ENCODE results near the gene CYP2C18.
"Not testable (repeated sequence)": the region's sequence is repeated elsewhere in the genome, so short reads cannot be mapped to it uniquely, and the experiment has no call there.

Gene CYP2C18

DNA sequence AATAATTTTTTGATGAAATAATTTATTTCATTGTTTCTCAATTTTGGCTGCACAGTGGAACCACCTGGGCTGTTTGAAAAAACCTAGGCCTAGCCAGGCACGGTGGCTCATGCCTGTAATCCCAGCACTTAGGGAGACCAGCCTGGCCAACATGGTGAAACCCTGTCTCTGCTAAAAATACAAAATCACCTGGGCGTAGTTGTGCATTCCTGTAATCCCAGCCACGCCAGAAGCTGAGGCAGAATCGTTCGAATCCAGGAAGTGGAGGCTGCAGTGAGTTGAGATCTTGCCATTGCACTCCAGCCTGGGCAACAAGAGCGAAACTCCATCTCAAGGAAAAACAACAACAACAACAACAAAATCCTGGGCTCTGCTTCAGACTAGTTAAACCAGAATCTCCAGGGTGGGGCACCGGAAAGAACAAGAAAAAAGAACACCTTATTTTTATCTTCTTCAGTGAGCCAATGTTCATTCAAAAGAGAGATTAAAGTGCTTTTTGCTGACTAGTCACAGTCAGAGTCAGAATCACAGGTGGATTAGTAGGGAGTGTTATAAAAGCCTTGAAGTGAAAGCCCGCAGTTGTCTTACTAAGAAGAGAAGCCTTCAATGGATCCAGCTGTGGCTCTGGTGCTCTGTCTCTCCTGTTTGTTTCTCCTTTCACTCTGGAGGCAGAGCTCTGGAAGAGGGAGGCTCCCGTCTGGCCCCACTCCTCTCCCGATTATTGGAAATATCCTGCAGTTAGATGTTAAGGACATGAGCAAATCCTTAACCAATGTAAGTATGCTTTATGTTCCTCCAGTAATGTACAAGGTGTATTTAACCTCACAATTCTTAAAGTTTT, at the start of gene CYP2C18:
Gene CYP2C18, plus strand, starts transcription at position 516 of the 841 bp plus-strand sequence. Its CDS starts 91 bp downstream, at position 607.
- no peak for DNase-seq (ENCODE audit: low read depth in 4 of 4, low spot score in 1 of 4)

GRCh38 chr10:94638097-94638496, 45.4 kb upstream of the CYP2C18 start:
- not testable (repeated sequence) for DNase-seq (ENCODE audit: low read depth in 4 of 4, low spot score in 1 of 4)

GRCh38 chr10:94639902-94640301, 43.6 kb upstream of the CYP2C18 start:
- no peak for DNase-seq (ENCODE audit: low read depth in 4 of 4, low spot score in 1 of 4)

- no peak for DNase-seq (ENCODE audit: low read depth in 4 of 4, low spot score in 1 of 4)
Measured at GRCh38 chr10:94640562-94640961, 43.0 kb upstream of the CYP2C18 start.

- no peak for DNase-seq (ENCODE audit: low read depth in 4 of 4, low spot score in 1 of 4)
Measured at GRCh38 chr10:94641480-94641879, 42.0 kb upstream of the CYP2C18 start.

- no peak for DNase-seq (ENCODE audit: low read depth in 4 of 4, low spot score in 1 of 4)
Measured at GRCh38 chr10:94644352-94644751, 39.2 kb upstream of the CYP2C18 start.

DNA sequence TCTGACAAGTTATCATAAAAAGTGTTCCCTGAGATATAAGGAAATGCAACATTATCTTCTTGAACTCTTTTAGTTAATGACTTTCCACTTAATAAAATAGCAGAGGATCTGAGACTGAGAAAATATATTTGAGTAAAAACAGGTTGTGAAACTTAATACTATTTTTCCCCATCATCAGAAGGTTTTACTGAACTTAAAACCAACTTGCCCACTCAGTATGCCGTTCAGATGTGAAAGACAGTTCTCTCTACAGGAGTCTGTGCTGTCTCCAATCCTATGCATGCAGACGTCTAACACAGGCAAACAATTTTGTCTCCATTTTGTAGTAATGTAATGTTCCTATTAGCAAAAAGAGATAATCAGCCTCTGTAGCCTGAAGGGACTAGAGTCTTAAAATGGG, 38.2 kb upstream of the CYP2C18 start:
- no peak for DNase-seq (ENCODE audit: low read depth in 4 of 4, low spot score in 1 of 4)

DNA sequence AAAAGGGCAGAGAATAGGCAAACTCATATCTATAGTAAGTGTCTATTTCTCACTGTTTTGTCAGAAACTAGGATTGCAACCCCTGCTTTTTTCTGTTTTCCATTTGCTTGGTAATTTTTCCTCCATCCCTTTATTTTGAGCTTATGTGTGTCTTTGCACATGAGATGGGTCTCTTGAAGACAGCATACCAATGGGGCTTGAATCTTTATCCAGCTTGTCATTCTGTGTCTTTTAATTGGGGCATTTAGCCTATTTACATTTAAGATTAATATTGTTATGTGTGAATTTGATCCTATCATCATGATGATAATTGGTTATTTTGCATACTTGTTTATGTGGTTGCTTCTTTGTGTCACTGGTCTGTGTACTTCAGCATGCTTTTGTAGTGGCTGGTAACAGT, 28.3 kb upstream of the CYP2C18 start:
- DNase-seq (ENCODE audit: low read depth in 4 of 4, low spot score in 1 of 4): not testable (repeated sequence)

- not testable (repeated sequence) for DNase-seq (ENCODE audit: low read depth in 4 of 4, low spot score in 1 of 4)
Measured at GRCh38 chr10:94663061-94663460, 20.5 kb upstream of the CYP2C18 start.

GRCh38 chr10:94666391-94667102, 17.0 kb upstream of the CYP2C18 start:
- DNase-seq (ENCODE audit: low read depth in 4 of 4, low spot score in 1 of 4): no peak

GRCh38 chr10:94673614-94674321, 9.8 kb upstream of the CYP2C18 start:
- no peak for DNase-seq (ENCODE audit: low read depth in 4 of 4, low spot score in 1 of 4)

DNA sequence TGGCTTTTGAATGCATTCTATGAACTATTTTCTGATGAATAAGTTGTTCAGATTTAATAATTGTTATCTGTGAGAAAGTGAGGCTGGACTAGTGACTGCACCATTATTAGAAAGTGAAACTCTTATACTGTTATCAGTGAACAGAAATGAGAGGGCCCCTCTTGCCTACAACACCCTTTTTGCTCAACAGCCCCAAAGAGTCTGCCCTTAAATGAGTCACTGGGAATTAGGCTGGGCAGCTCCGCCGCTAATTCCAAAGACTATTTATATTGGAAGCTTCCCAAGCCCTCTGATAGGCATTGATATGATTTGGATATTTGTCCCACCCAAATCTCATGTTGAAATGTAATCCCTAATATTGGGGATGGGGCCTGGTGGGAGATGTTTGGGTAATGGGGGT, 7.0 kb upstream of the CYP2C18 start:
- no peak for DNase-seq (ENCODE audit: low read depth in 4 of 4, low spot score in 1 of 4)

DNA sequence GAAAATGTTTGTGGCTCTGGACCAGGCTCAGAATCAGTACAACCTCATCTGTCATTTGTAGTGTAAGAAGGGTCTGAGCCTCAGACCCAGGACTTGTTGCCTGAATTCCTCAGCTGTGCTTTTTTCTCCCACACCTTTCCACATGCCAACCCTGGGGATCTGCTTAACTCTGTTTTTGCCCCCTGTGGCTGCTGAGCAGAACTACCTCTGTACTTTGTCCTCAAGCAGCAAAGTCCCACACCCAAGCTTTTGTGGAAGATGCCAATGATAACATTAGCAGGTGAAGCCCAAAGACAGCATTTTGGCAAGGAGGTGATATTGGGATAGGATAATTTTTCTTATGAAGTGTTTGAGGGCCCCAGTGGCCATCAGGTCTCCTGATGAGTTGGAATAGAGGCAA, 5.8 kb upstream of the CYP2C18 start:
- DNase-seq (ENCODE audit: low read depth in 4 of 4, low spot score in 1 of 4): no peak

GRCh38 chr10:94678475-94678874, 5.1 kb upstream of the CYP2C18 start:
- no peak for DNase-seq (ENCODE audit: low read depth in 4 of 4, low spot score in 1 of 4)

DNA sequence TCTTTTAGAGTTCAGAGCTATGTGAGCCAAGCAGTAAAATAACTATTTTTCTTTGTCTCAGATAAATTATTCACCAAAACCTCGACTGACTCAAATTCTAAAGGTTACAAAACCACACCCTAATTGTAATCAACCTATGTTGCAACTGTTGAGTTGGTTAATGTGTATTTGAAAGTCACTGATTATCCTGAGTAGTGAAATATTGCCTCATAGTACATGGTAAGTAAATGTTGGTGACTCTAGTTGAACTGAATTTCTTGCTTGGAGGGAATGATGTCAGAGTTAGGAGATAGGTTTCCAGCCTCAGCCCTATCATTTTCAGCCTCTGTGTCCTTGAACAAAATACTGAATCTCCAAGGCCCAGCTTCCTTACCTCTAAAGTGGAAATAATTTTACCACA, 3.0 kb upstream of the CYP2C18 start:
- DNase-seq (ENCODE audit: low read depth in 4 of 4, low spot score in 1 of 4): no peak

GRCh38 chr10:94682636-94683035, 893 bp upstream of the CYP2C18 start:
- DNase-seq (ENCODE audit: low read depth in 4 of 4, low spot score in 1 of 4): not testable (repeated sequence)

DNA sequence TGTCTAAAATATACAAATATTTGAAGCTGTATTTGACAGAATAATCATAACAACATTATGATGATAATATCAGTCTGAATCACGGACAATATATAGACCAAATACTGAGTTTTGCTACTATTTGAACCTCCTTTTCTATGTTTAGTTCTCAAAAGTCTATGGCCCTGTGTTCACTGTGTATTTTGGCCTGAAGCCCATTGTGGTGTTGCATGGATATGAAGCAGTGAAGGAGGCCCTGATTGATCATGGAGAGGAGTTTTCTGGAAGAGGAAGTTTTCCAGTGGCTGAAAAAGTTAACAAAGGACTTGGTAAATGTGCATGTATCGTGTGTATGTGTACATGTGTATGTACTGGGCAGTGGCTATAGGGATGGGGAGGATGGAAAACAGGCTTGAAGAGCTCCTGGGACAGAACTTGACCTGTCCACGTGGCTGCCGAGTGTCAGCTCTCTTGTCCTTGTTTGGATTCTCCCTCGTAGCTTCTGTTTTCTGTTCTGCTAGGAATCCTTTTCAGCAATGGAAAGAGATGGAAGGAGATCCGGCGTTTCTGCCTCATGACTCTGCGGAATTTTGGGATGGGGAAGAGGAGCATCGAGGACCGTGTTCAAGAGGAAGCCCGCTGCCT, 4.2 kb downstream of the CYP2C18 start:
- no peak for DNase-seq (ENCODE audit: low read depth in 4 of 4, low spot score in 1 of 4)

- no peak for DNase-seq (ENCODE audit: low read depth in 4 of 4, low spot score in 1 of 4)
Measured at GRCh38 chr10:94706089-94706488, 22.6 kb downstream of the CYP2C18 start.

DNA sequence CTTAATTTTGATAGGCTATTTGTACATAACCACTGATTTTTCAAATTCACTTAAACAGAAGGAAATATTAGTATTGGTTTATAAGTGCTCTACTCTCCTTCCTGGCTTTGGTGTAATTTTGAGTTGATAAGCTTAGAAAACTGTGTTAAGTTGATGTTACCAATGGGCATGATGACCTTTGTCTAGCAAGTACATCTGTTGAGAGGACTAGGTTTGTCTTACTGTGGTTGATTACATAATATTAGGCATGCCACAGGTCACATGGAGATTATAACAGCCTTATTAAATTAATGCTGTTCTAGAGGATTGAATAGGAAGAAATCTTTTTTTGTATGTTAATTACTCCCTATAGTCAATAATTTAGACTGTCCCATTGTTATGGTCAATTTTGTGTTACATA, 27.0 kb downstream of the CYP2C18 start:
- no peak for DNase-seq (ENCODE audit: low read depth in 4 of 4, low spot score in 1 of 4)

DNA sequence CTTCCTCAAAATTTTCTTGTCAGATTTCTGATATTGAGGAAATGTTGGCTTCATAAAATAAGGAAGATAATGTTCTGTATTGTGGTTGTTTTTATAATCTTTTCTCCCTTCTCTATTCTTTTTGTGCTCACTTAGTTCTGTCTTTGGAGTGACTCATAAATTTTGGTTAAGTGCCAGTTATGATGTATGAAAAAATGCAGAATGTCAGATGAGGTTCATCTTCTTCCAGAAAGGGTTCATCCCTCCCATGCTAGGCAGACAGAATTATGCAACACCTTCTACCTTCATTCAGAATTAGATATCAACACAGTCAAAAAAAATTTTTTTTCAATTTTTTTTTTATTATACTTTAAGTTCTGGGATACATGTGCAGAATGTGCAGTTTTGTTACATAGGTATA, 42.3 kb downstream of the CYP2C18 start:
- no peak for DNase-seq (ENCODE audit: low read depth in 4 of 4, low spot score in 1 of 4)

GRCh38 chr10:94735197-94735596, 51.7 kb downstream of the CYP2C18 start:
- no peak for DNase-seq (ENCODE audit: low read depth in 4 of 4, low spot score in 1 of 4)

Data from stimulated activated CD4-positive, alpha-beta T cell treated with anti-CD3 and anti-CD28 coated beads, Interleukin-1b, Interleukin-23, amount 100 ng/mL, for 24 hours (primary cell).